BLaER1 (cell line): Measurements from ENCODE around the gene OR5AU1.
A peak's percentile ranks its signal among the peaks of the same experiment; 100 is the strongest.

Experiments
- H3K27ac ChIP-seq: shearing (Covaris generic); formaldehyde crosslinking; 2 replicates; pipeline ENCODE4 v1.8.1; 2022
- H3K27me3 ChIP-seq: shearing (Covaris generic); formaldehyde crosslinking; 2 replicates; pipeline ENCODE4 v1.8.1; 2022
- H3K36me3 ChIP-seq: shearing (Covaris generic); formaldehyde crosslinking; 2 replicates; pipeline ENCODE4 v1.8.1; 2022
- H3K4me1 ChIP-seq: shearing (Covaris generic); formaldehyde crosslinking; 2 replicates; pipeline ENCODE4 v1.8.1; 2022
- H3K4me2 ChIP-seq: shearing (Covaris generic); formaldehyde crosslinking; 2 replicates; pipeline ENCODE4 v1.8.1; 2022
- H3K4me3 ChIP-seq: shearing (Covaris generic); formaldehyde crosslinking; 2 replicates; pipeline ENCODE4 v1.8.1; 2022
- H3K9ac ChIP-seq: shearing (Covaris generic); formaldehyde crosslinking; 2 replicates; pipeline ENCODE4 v1.8.1; 2022
- H3K9me3 ChIP-seq: shearing (Covaris generic); formaldehyde crosslinking; 2 replicates; pipeline ENCODE4 v1.8.1; 2022
- H4K20me1 ChIP-seq: shearing (Covaris generic); formaldehyde crosslinking; 2 replicates; pipeline ENCODE4 v1.8.1; 2022
- Cebpa-rat ChIP-seq: shearing (Covaris generic); IDR thresholded peaks from 2 replicates; pipeline ENCODE4 v1.8.1; 2022

OR5AU1 gene

DNA sequence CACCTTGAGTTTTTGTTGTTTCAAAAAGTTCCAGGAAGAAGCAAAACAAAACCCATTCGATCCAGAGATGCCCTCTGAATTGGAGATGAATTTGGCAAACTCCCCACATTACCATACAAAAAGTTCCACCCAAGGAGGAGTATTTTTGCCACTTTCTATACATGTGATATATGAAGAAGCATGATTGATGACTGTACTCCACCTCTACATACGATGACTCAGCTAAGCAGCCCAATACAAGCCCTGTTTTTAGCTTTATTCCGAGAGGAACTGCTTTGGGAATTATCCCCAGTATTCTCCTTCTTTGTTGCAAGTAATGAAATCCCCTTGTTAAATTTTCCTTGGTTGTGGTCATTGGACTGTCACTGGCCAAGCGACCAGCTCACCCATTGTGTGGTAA, 43.6 kb downstream of the OR5AU1 start:
- no peak overlapping the region for H3K27ac ChIP-seq

DNA sequence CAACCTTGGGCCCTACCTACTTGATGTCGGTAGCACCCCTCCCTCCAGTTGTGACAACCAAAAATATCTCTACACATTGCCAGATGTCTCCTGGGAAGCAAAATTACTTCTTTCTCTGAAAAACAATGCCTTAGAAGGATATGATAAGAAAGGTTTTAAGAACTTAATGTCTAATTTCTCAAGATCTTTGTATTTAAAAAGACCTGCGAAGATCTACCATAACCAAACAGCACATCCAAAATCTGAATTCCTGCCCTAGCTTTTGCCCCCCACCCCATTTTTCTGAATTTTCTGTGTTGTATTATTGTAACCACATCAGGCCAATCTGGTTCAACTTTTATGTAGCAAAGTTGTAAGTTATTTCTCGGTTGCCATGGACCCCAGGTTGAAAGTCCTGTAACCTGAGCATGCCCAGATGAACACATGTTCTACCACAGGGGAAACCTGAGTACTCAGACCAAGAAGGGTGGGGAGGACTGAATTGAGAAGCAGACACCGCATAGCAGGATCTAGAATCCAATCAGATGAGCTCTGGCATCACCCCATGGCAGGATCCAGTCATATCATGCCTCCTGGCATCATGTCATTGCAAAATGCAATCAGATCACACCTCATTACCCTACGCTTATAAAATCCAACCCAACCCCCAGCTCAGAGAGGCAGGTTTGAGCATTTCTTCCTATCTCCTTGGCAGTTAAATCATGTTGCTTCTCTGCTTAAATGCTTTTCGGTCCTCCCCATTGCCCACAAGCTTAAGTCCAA, 46.3 kb downstream of the OR5AU1 start:
- Histone ChIP-seq H3K9ac (no peak overlapping the region), H3K27me3 (no peaks in the 10 kb centered on the region), H3K9me3 (no peaks in the 10 kb centered on the region), H3K4me3 (no peak overlapping the region), H3K36me3 (no peaks in the 10 kb centered on the region), H4K20me1 (no peaks in the 10 kb centered on the region), H3K4me1 (peaks cover 16% of the 10 kb centered on the region), H3K27ac (no peak overlapping the region), H3K4me2 (no peak overlapping the region)
- no peak for TF ChIP-seq Cebpa-rat

More for the DNA sequence above, 43.6 kb downstream of the OR5AU1 start:
- no peaks in the 10 kb centered on the region for H3K9me3 ChIP-seq
- H3K9ac ChIP-seq = no peak overlapping the region
- H3K36me3 ChIP-seq = no peaks in the 10 kb centered on the region
- no peak for TF ChIP-seq Cebpa-rat
- no peak overlapping the region for H3K4me2 ChIP-seq
- H3K4me1 ChIP-seq = no peaks in the 10 kb centered on the region
- no peak overlapping the region for H3K4me3 ChIP-seq
- H4K20me1 ChIP-seq = no peaks in the 10 kb centered on the region
- no peaks in the 10 kb centered on the region for H3K27me3 ChIP-seq

DNA sequence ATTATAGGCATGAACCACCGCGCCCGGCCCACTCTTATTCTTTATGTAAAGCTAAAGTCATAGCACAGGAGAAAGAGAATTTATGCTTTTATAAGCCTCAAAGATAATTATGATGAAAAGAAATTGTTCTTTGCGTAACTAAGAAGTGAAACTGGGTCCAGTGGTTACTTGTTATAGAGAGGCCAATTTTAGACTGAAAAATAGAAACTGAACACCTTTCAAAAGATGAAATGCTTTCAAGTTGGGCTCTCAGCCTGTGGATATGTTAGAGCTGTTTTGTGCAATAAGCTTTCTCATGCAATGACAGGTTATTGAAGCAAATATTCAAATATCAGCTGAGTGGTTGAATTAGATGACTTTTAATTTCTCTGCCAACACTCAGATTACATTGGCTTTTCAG, 47.1 kb downstream of the OR5AU1 start:
- Histone ChIP-seq H3K9me3 (no peaks in the 10 kb centered on the region), H3K4me1 (peaks cover 16% of the 10 kb centered on the region), H3K36me3 (no peaks in the 10 kb centered on the region), H3K4me3 (no peak overlapping the region), H3K4me2 (no peak overlapping the region), H3K9ac (no peak overlapping the region), H4K20me1 (no peaks in the 10 kb centered on the region), H3K27me3 (no peaks in the 10 kb centered on the region), H3K27ac (no peak overlapping the region)
- TF ChIP-seq Cebpa-rat = no peak

DNA sequence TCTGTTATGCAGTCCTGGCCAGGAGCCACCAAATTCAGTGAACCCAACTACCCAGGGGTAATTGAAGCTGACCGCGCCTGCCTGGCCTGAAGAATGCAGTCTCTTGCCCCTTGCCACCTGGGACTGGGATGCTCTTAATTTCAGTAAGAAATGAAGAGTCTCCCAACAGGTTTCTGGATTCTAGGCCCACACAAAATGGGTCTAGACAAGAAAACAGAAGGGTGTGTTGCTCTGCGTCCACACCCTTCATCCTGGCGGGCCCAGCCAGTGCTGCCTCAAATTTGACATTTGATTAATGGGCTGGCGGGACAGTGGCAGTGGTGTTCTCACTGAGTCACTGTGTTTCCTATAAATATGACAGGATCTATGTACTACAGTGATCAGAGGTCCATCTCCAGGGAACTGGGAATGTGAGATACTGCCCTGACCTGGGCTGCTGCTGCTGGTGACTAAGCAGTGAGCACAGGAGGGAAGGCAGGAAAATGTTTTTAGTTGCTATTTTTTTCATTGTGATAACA, 48.5 kb downstream of the OR5AU1 start:
- Histone ChIP-seq H3K9me3 (no peaks in the 10 kb centered on the region), H3K4me2 (no peak overlapping the region), H3K4me1 (peaks cover 27% of the 10 kb centered on the region), H3K27me3 (no peaks in the 10 kb centered on the region), H4K20me1 (no peaks in the 10 kb centered on the region), H3K36me3 (no peaks in the 10 kb centered on the region), H3K27ac (no peak overlapping the region), H3K4me3 (no peak overlapping the region), H3K9ac (peak overlapping the region; percentile 20; the same call in 1 of the 2 replicates)
- no peak for TF ChIP-seq Cebpa-rat

DNA sequence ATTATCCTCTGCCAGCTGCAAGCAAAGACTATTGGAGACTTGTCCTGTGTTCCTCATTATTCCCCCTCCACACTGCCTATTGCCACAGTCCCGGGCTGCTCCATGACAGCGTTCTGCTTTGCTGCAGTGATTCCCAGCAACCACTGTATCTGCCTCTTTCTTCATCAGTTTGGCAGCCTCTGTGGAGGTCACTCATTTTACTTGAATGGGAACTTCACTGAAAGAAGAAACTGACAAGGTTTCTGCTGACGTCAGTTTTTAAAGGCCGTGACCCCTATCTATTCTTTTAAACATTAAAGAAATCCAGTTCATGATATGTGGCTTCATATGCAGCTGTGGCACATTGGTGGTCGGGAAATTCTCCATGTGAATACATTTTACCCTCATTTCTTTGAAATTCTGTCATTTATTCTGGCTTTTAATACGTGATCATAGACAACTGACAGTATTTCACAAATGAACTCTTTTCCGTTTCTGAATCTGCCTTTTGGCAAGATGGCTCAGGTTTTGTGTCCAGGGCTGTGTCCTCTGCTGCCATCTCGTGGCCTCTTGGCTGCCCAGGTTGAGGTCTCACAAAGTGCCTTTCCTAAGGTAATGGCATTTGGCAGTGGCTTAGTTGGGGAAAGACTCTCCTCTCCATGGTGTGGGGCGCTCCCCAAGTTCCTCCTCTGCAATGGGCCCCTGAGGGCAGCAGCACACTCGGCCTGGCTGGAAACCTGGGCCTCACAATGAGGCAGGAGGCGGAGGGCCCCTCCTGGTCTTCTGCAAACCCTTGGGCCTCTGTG, 49.2 kb downstream of the OR5AU1 start:
- no peak overlapping the region for H3K27ac ChIP-seq
- no peaks in the 10 kb centered on the region for H3K36me3 ChIP-seq
- no peak overlapping the region for H3K4me2 ChIP-seq
- no peak overlapping the region for H3K4me3 ChIP-seq
- no peak for TF ChIP-seq Cebpa-rat
- H3K4me1 ChIP-seq = peaks cover 34% of the 10 kb centered on the region
- no peaks in the 10 kb centered on the region for H3K27me3 ChIP-seq
- H3K9ac ChIP-seq = peak overlapping the region; percentile 20; the same call in 1 of the 2 replicates
- H3K9me3 ChIP-seq = no peaks in the 10 kb centered on the region
- H4K20me1 ChIP-seq = no peaks in the 10 kb centered on the region

DNA sequence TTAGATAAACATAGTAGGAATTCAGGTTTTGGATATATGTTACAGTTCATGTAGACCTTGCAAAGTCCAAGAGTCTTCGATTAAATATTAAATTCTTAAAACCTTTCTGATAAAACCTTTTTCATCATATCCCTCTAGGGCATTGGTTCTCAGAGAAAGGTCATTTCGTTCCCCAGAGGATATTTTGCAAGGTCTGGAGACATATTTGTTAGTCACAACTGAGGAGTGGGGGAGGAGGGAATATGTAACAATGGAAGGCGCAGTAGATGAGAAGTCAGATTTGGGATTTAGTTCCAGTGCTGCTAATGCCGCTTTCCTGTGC, 49.7 kb downstream of the OR5AU1 start:
- no peaks in the 10 kb centered on the region for H3K27me3 ChIP-seq
- no peaks in the 10 kb centered on the region for H4K20me1 ChIP-seq
- no peaks in the 10 kb centered on the region for H3K9me3 ChIP-seq
- H3K27ac ChIP-seq = no peak overlapping the region
- no peak for TF ChIP-seq Cebpa-rat
- H3K4me3 ChIP-seq = no peak overlapping the region
- H3K36me3 ChIP-seq = no peaks in the 10 kb centered on the region
- H3K9ac ChIP-seq = no peak overlapping the region
- H3K4me1 ChIP-seq = peaks cover 35% of the 10 kb centered on the region
- no peak overlapping the region for H3K4me2 ChIP-seq

DNA sequence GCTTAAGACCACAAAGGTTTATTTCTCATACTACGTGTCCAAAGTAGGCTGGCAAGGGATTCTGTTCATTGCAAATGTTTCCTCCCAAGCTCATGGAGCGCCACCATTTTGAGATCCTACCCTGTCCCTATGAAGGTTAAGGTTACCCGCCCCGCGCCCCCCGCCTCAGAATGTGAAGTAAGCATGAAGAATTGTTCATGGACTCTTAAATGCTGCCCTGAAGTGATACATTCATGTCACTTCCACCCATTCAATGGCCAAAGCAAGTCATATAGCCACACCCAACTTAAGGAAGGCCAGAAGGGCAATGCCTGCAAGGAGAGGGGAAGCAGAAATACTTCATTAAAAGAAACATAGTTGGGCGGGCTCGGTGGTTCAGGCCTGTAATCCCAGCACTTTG, 50.8 kb downstream of the OR5AU1 start:
- Histone ChIP-seq H4K20me1 (no peaks in the 10 kb centered on the region), H3K27ac (0 out of 2 replicates have a peak overlapping the region, but pooled peaks have one; percentile 100), H3K4me2 (peak overlapping the region; percentile 83), H3K9ac (peak overlapping the region; percentile 99), H3K36me3 (no peaks in the 10 kb centered on the region), H3K4me1 (peaks cover 45% of the 10 kb centered on the region), H3K27me3 (no peaks in the 10 kb centered on the region), H3K4me3 (peak overlapping the region; percentile 87; the same call in 1 of the 2 replicates), H3K9me3 (no peaks in the 10 kb centered on the region)
- TF ChIP-seq Cebpa-rat = no peak
